Thyroid gland (tissue), 4 donors: ENCODE measurements around the gene TRIM17. TPM values are rescaled to one million over a fixed set of nuclear protein-coding genes. Genes with fewer than 3 reads are reported as not detected.

Source experiments
- DNase-seq, 2 donors: peaks; one replicate each; pipeline ENCODE4 v3.0.0-alpha.2; 2019
- H3K27ac ChIP-seq, 3 donors: fragments of 200-600 bp; sonication (generic); 1 replicate in 2 of 3; 2 replicates in 1 of 3; pipeline ENCODE4 v1.5.1; 2016 to 2019; ENCODE audit warnings: mild to moderate bottlenecking in 1 of 3, moderate library complexity in 1 of 3
- H3K27me3 ChIP-seq: fragments of 200-600 bp; sonication (generic); one replicate; pipeline ENCODE4 v1.5.1; 2019
- H3K36me3 ChIP-seq, 2 donors: fragments of 200-600 bp; sonication (generic); one replicate each; pipeline ENCODE4 v1.5.1; 2016 to 2019
- H3K4me1 ChIP-seq, 2 donors: fragments of 200-600 bp; sonication (generic); one replicate each; pipeline ENCODE4 v1.5.1; 2017 to 2019
- H3K4me3 ChIP-seq, 3 donors: fragments of 200-600 bp; sonication (generic); replicated peaks in 1 of 3; 1 replicate in 2 of 3; 2 replicates in 1 of 3; pipeline ENCODE4 v1.5.1; 2016; ENCODE audit warnings: mild to moderate bottlenecking in 1 of 3
- H3K9me3 ChIP-seq: fragments of 200-600 bp; sonication (generic); one replicate; pipeline ENCODE4 v1.5.1; 2017
- CTCF ChIP-seq, 6 experiments: fragments of 200-600 bp in 3 of 6; fragments of 450-650 bp in 3 of 6; sonication (generic) in 3 of 6; IDR thresholded peaks; one replicate each; pipeline ENCODE4 v1.5.1; 2016 to 2019; ENCODE audit warnings: antibody characterized with exemption in 6 of 6, mild to moderate bottlenecking in 2 of 6, inconsistent platforms in 1 of 6, moderate library complexity in 1 of 6
- POLR2A ChIP-seq, 2 donors: fragments of 450-650 bp; IDR thresholded peaks; one replicate each; pipeline ENCODE4 v1.6.1; 2017; ENCODE audit warnings: antibody characterized with exemption in 2 of 2, mild to moderate bottlenecking in 2 of 2, moderate library complexity in 1 of 2
- WGBS, 2 donors: methylation state at CpG; one replicate each; pipeline ENCODE4 v1.1.5; 2017; 5-methylcytosine and 5-hydroxymethylcytosine counted together
- intact Hi-C: fragments of 100-400 bp; cut with DNase I; formaldehyde crosslinking; loops from one replicate; pipeline ENCODE4 v1.15.1; 2023
- total RNA-seq, 4 donors: library from RNA; depleted of rRNA; stranded (reverse); fragments of >200 nt; gene quantifications; one replicate each; pipeline ENCODE4 v1.2.3, GENCODE V29; 2016

The TRIM17 gene
- total RNA-seq, 4 donors from 2014 or later: 1.3 to 2.8 (median 2.8) TPM; not detected in 1

DNA sequence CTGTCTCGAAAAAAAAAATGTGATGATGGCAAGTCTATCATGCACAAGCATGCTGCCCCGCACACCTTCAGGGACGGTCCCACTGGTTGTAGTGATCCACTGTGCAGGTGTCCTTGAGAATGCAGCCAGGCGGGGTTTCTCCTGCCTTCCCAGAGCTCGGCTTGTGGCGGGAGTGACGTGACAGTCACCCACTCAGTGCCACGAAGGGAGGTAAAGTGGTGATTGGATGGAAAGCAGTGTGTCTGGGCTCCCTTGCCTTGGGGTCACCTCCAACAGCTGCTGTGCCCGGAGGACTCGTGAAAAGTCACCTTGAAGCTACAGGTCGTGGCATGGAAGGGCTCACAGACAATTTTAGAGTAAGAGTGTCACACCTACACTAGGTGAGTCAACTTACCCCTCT is 33.5 kb upstream of the TRIM17 start:
- intact Hi-C loops: no loop called here
- WGBS, 2 donors: 68 to 75% methylated on average over 11 of the region's 11 CpGs
- Histone ChIP-seq H3K4me1 (peaks cover 10 to 12% of the 10 kb centered on the region in 2 donors), H3K27ac (no peak overlapping the region), H3K36me3 (no peaks in the 10 kb centered on the region), H3K9me3 (no peaks in the 10 kb centered on the region), H3K4me3 (no peak overlapping the region), H3K27me3 (peaks cover 17% of the 10 kb centered on the region)
- no peak for DNase-seq
- TF ChIP-seq POLR2A (IDR thresholded peaks at IDR 0.05): no peak
- TF ChIP-seq CTCF (IDR thresholded peaks at IDR 0.05): no peak

DNA sequence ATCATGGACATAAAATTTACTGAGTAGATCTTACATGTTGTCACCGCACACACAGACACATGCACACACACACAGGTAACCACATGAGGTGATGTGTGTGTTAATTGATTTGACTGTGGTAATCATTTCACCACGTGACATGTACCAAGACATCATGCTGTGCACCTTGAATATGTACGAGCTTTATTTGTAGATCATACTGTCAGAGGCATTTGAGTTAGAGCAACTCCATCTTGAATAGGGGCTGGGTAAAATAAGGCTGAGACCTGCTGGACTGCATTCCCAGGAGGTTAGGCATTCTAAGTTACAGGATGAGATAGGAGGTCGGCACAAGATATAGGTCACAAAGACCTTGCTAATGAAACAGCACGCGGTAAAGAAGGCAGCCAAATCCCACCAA is 31.7 kb upstream of the TRIM17 start:
- no peak for DNase-seq
- intact Hi-C loops: no loop called here

DNA sequence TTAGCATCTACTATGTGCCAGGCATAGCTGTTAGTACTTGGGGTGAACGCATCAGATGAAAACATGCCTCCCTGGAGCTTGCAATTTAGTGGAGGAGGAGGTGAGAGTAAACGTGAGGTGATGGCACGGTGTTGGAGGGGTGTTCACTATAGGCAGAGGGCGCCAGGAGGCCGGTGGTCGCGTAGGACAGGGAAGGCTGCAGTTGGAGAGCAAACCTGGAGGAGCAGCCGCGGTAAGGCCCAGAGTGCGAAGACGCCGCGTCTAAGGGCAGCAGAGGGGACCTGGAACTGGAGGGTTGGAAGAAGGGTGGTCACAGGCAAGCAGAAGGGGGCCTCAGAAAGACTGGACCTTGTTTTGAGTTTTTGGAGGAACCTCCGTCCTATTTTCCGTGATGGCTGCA is 30.2 kb upstream of the TRIM17 start:
- WGBS, 2 donors: 34 to 45% methylated on average over 15 of the region's 15 CpGs
- intact Hi-C loops: no loop called here
- H3K9me3 ChIP-seq: no peaks in the 10 kb centered on the region
- H3K4me3 ChIP-seq: no peak overlapping the region
- peaks cover 10 to 13% of the 10 kb centered on the region in 2 donors for H3K4me1 ChIP-seq
- H3K27ac ChIP-seq: no peak overlapping the region
- H3K27me3 ChIP-seq: peaks cover 21% of the 10 kb centered on the region
- no peak for TF ChIP-seq CTCF (IDR thresholded peaks at IDR 0.05)
- DNase-seq: no peak
- H3K36me3 ChIP-seq: no peaks in the 10 kb centered on the region

More for the DNA sequence above, 31.7 kb upstream of the TRIM17 start:
- Histone ChIP-seq H3K9me3 (no peaks in the 10 kb centered on the region), H3K27ac (no peak overlapping the region), H3K36me3 (no peaks in the 10 kb centered on the region), H3K27me3 (peaks cover 21% of the 10 kb centered on the region), H3K4me3 (no peak overlapping the region), H3K4me1 (peaks cover 10 to 13% of the 10 kb centered on the region in 2 donors)
- 79 to 86% methylated on average over 6 of the region's 6 CpGs for WGBS, 2 donors
- TF ChIP-seq CTCF (IDR thresholded peaks at IDR 0.05): no peak
- TF ChIP-seq POLR2A (IDR thresholded peaks at IDR 0.05): no peak

DNA sequence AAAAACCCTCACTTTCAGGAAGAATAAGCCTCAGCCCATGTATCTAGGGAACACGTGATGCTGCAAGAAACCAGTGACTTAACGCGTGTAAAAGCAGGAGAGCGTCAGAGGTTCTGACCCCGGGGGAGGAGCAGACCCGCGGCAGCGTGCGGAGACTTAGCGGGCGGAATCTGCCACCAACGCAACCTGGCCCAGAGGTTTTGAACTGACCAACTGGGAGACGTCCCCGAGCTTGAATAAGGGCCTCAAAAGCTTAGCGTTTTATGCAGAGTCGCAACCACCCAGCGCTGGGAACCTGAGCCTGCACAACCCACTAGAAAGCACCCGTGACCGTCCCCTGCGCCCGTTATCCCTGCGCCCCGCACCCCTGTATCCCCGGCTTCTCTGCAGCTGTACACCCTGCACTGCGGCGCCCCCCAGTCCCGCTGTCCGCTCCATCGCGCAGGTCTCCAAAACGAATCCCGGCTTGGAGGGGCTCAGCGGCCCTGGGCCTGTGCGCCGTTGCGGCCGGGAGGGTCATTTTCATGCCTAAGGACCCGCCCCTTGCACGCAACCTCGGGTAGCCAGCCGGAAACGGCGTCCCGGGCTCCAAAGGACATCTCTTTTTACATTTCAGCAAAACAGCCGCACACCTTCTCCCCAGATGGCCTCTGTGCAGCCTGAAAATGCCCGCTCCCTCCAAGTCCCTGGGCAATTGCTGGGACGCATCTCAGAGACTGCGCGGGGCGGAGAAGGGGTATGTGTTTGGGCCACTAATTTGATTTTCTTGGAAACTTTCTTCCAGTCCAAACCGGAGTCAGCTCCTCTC is 29.4 kb upstream of the TRIM17 start:
- intact Hi-C loops: no loop called here
- DNase-seq: no peak
- Histone ChIP-seq H3K4me3 (no peak overlapping the region), H3K36me3 (no peaks in the 10 kb centered on the region), H3K27ac (no peak overlapping the region), H3K27me3 (peaks cover 21% of the 10 kb centered on the region), H3K9me3 (no peaks in the 10 kb centered on the region), H3K4me1 (peaks cover 10 to 13% of the 10 kb centered on the region in 2 donors)
- WGBS, 2 donors: 4 to 9% methylated on average over 22 to 30 of the region's 51 CpGs
- no peak for TF ChIP-seq CTCF (IDR thresholded peaks at IDR 0.05)
- TF ChIP-seq POLR2A (IDR thresholded peaks at IDR 0.05): no peak

- TF ChIP-seq POLR2A (IDR thresholded peaks at IDR 0.05) (no peak), CTCF (IDR thresholded peaks at IDR 0.05) (no peak)
- no peak overlapping the region for H3K4me3 ChIP-seq
- intact Hi-C loops: no loop called here
- H3K4me1 ChIP-seq: peaks cover 10 to 13% of the 10 kb centered on the region in 2 donors
- no peak for DNase-seq
- H3K36me3 ChIP-seq: no peaks in the 10 kb centered on the region
- H3K27ac ChIP-seq: no peak overlapping the region
- WGBS, 2 donors: 4 to 6% methylated on average over 16 of the region's 16 CpGs
- no peaks in the 10 kb centered on the region for H3K9me3 ChIP-seq
- H3K27me3 ChIP-seq: peaks cover 21% of the 10 kb centered on the region
Observed at GRCh38 chr1:228445490-228445842, 28.8 kb upstream of the TRIM17 start.
